ENCODE data around the gene ADARB2. TPM values are rescaled to one million over a fixed set of nuclear protein-coding genes. Genes with fewer than 3 reads are reported as not detected.

ADARB2 gene
- total and polyA plus RNA-seq, 10 of the 15 experiments (the other 5 are each of a cell fraction or from before 2014, with no cell fraction given): 0.02 to 4.1 (median 0.76) TPM

GRCh38 chr10:1573334-1573969 is 163.9 kb downstream of the ADARB2 start:
- no peak overlapping the region for H3K9ac ChIP-seq (ENCODE audit: control insufficient read depth, insufficient read depth, low read length)
- ChIA-PET RAD21 (ENCODE audit: unreplicated experiment) (no interaction called here), CTCF (no interaction called here), POLR2A (interaction anchor here (0.6 kb wide), 1 partner anchor 368 kb away, joined by 3 read pairs; no protein-coding TSS in a partner anchor), SMC1A (ENCODE audit: uncharacterized antibody, unreplicated experiment) (no interaction called here)
- no peak overlapping the region for H3K4me2 ChIP-seq (ENCODE audit: control insufficient read depth, insufficient read depth)
- FAIRE-seq: no peak
- BruUV-seq (replicated peaks): no TSS peak
- no peaks in the 10 kb centered on the region for H3K79me2 ChIP-seq (ENCODE audit: control insufficient read depth, insufficient read depth, low read length)
- H3K4me3 ChIP-seq: no peak overlapping the region
- ATAC-seq: no peak
- H3K9me3 ChIP-seq (replicated peaks; ENCODE audit: control insufficient read depth, insufficient read depth, low read length): no peaks in the 10 kb centered on the region
- no peaks in the 10 kb centered on the region for H4K20me1 ChIP-seq (ENCODE audit: control insufficient read depth, insufficient read depth)
- in situ Hi-C loops (cut with MboI) (no loop called here), intact Hi-C loops (cut with micrococcal nuclease; ENCODE audit: unreplicated experiment) (no loop called here)
- H3K4me1 ChIP-seq (ENCODE audit: control insufficient read depth, insufficient read depth, low read length): no peaks in the 10 kb centered on the region
- WGBS (ENCODE audit: insufficient coverage, insufficient replicate concordance, low lambda C conversion rate, missing lambda C conversion rate): 46% methylated on average over 14 of the region's 14 CpGs
- no peak overlapping the region for H3K27ac ChIP-seq (ENCODE audit: control insufficient read depth, insufficient read depth)
- no peak for DNase-seq (ENCODE audit: low read depth, low spot score)
- H3K27me3 ChIP-seq (replicated peaks in 1 of 2; ENCODE audit: control insufficient read depth in 2 of 2, insufficient read depth in 2 of 2, low read length in 1 of 2): no peaks in the 10 kb centered on the region
- no peak overlapping the region for H2AFZ ChIP-seq (ENCODE audit: control insufficient read depth, low read depth, low read length)
- H3K36me3 ChIP-seq (ENCODE audit: control insufficient read depth in 2 of 2, insufficient read depth in 2 of 2, low read length in 1 of 2): no peaks in the 10 kb centered on the region
- TF ChIP-seq SREBF1 (IDR thresholded peaks at IDR 0.05; ENCODE audit: low read length) (no peak), SMARCA5 (IDR thresholded peaks at IDR 0.05) (no peak), PAX8 (IDR thresholded peaks at IDR 0.05) (no peak), RAD21 (IDR thresholded peaks at IDR 0.05; ENCODE audit: insufficient read depth, low read depth, low read length) (no peak), PML (IDR thresholded peaks at IDR 0.05; ENCODE audit: low read length) (no peak), JUND (IDR thresholded peaks at IDR 0.05; ENCODE audit: low read depth, low read length) (no peak), RUNX3 (IDR thresholded peaks at IDR 0.05; ENCODE audit: low read length) (no peak), ZNF687 (IDR thresholded peaks at IDR 0.05) (no peak), MEF2B (IDR thresholded peaks at IDR 0.05; ENCODE audit: partially characterized antibody, poor library complexity, severe bottlenecking) (no peak), CBX5 (IDR thresholded peaks at IDR 0.05; ENCODE audit: low read depth) (no peak), STAT3 (IDR thresholded peaks at IDR 0.05; ENCODE audit: low read depth, low read length) (no peak), TCF7 (IDR thresholded peaks at IDR 0.05; ENCODE audit: borderline replicate concordance) (no peak), KDM1A (IDR thresholded peaks at IDR 0.05; ENCODE audit: borderline replicate concordance) (no peak), DPF2 (IDR thresholded peaks at IDR 0.05) (no peak), SUZ12 (IDR thresholded peaks at IDR 0.05; ENCODE audit: unreplicated experiment) (no peak), NR2F1 (conservative IDR thresholded peaks at IDR 0.05) (no peak), ZNF384 (IDR thresholded peaks at IDR 0.05; ENCODE audit: borderline replicate concordance, low read depth, low read length) (no peak), CHD2 (IDR thresholded peaks at IDR 0.05; ENCODE audit: borderline replicate concordance, low read depth, low read length) (no peak)

All from GM12878 (cell line).